Mesothelial cell of epicardium (in vitro differentiated cells): ENCODE measurements around the gene CROCC2. TPM values are rescaled to one million over a fixed set of nuclear protein-coding genes. Genes with fewer than 3 reads are reported as not detected.

Experiments
- DNase-seq, 2 experiments: peaks; one replicate each; pipeline ENCODE4 v3.0.0; 2021; ENCODE audit warnings: low spot score in 2 of 2; ENCODE audit not compliant: unreplicated experiment in 2 of 2
- H3K27ac Mint-ChIP-seq: 2 replicates; pipeline ENCODE4 v1.8.0; 2021; ENCODE audit warnings: mixed read lengths
- H3K27me3 Mint-ChIP-seq: 2 replicates; pipeline ENCODE4 v1.8.0; 2021; ENCODE audit warnings: low read depth, mixed read lengths
- H3K36me3 Mint-ChIP-seq: 2 replicates; pipeline ENCODE4 v1.8.0; 2021; ENCODE audit warnings: mixed read lengths
- H3K4me1 Mint-ChIP-seq: 2 replicates; pipeline ENCODE4 v1.8.0; 2021; ENCODE audit warnings: mixed read lengths
- H3K4me3 Mint-ChIP-seq: 2 replicates; pipeline ENCODE4 v1.8.0; 2021; ENCODE audit warnings: mild to moderate bottlenecking, moderate library complexity, mixed read lengths
- H3K9me3 Mint-ChIP-seq: 2 replicates; pipeline ENCODE4 v1.8.0; 2021; ENCODE audit warnings: mixed read lengths
- CTCF ChIP-seq: fragments of 200-600 bp; sonication (generic); IDR thresholded peaks from one replicate; pipeline ENCODE4 v1.5.0; 2021; ENCODE audit warnings: antibody characterized with exemption; ENCODE audit not compliant: unreplicated experiment
- total RNA-seq: library from RNA; stranded (reverse); gene quantifications from 3 replicates; pipeline ENCODE4 v1.2.1, GENCODE V29; 2021

Gene CROCC2
- total RNA-seq, 1 donor from 2014 or later, result 0.16 TPM

- no peaks in the 10 kb centered on the region for H3K36me3 Mint-ChIP-seq
- H3K4me3 Mint-ChIP-seq, result no peak overlapping the region
- H3K27me3 Mint-ChIP-seq, result peaks cover 18% of the 10 kb centered on the region
- no peak overlapping the region for H3K27ac Mint-ChIP-seq
- H3K9me3 Mint-ChIP-seq, result no peaks in the 10 kb centered on the region
- DNase-seq, result peak; percentile 14 to 36
- no peak for TF ChIP-seq CTCF
- peaks cover 8% of the 10 kb centered on the region for H3K4me1 Mint-ChIP-seq
These were observed 11.6 kb downstream of the CROCC2 start for GRCh38 chr2:240917684-240918257.

- TF ChIP-seq CTCF, result no peak
- no peak overlapping the region for H3K27ac Mint-ChIP-seq
- H3K4me1 Mint-ChIP-seq, result peaks cover 8% of the 10 kb centered on the region
- no peak overlapping the region for H3K4me3 Mint-ChIP-seq
- DNase-seq, result peak in 1 of 2 experiments; percentile 18
- no peaks in the 10 kb centered on the region for H3K36me3 Mint-ChIP-seq
- no peaks in the 10 kb centered on the region for H3K9me3 Mint-ChIP-seq
- peaks cover 18% of the 10 kb centered on the region for H3K27me3 Mint-ChIP-seq
These were observed 12.3 kb downstream of the CROCC2 start for GRCh38 chr2:240918258-240919091.

- TF ChIP-seq CTCF, result no peak
- no peak for DNase-seq
- Mint-ChIP-seq H3K27ac (no peak overlapping the region), H3K9me3 (no peaks in the 10 kb centered on the region), H3K4me3 (no peak overlapping the region), H3K4me1 (peaks cover 8% of the 10 kb centered on the region), H3K27me3 (peaks cover 18% of the 10 kb centered on the region), H3K36me3 (no peaks in the 10 kb centered on the region)
These were observed 13.1 kb downstream of the CROCC2 start for GRCh38 chr2:240919161-240919781.

- H3K4me1 Mint-ChIP-seq, result peaks cover 8% of the 10 kb centered on the region
- no peak overlapping the region for H3K4me3 Mint-ChIP-seq
- DNase-seq, result peak in 1 of 2 experiments; percentile 11
- H3K27me3 Mint-ChIP-seq, result peaks cover 14% of the 10 kb centered on the region
- no peaks in the 10 kb centered on the region for H3K36me3 Mint-ChIP-seq
- TF ChIP-seq CTCF, result no peak
- H3K9me3 Mint-ChIP-seq, result no peaks in the 10 kb centered on the region
- no peak overlapping the region for H3K27ac Mint-ChIP-seq
These were observed 13.9 kb downstream of the CROCC2 start for GRCh38 chr2:240919786-240920782.

- H3K4me1 Mint-ChIP-seq, result peaks cover 8% of the 10 kb centered on the region
- no peak for TF ChIP-seq CTCF
- H3K27ac Mint-ChIP-seq, result no peak overlapping the region
- peaks cover 9% of the 10 kb centered on the region for H3K27me3 Mint-ChIP-seq
- no peaks in the 10 kb centered on the region for H3K36me3 Mint-ChIP-seq
- H3K9me3 Mint-ChIP-seq, result no peaks in the 10 kb centered on the region
- no peak overlapping the region for H3K4me3 Mint-ChIP-seq
- DNase-seq, result peak in 1 of 2 experiments; percentile 19
These were observed 14.7 kb downstream of the CROCC2 start for GRCh38 chr2:240920783-240921231.
